Measurements from ENCODE around the gene OSBPL7. TPM values are rescaled to one million over a fixed set of nuclear protein-coding genes. Genes with fewer than 3 reads are reported as not detected.
"Not testable (repeated sequence)": the region's sequence is repeated elsewhere in the genome, so short reads cannot be mapped to it uniquely, and the experiment has no call there.

The OSBPL7 gene
- total RNA-seq, 1 donor from 2014 or later: 5.1 TPM

DNA sequence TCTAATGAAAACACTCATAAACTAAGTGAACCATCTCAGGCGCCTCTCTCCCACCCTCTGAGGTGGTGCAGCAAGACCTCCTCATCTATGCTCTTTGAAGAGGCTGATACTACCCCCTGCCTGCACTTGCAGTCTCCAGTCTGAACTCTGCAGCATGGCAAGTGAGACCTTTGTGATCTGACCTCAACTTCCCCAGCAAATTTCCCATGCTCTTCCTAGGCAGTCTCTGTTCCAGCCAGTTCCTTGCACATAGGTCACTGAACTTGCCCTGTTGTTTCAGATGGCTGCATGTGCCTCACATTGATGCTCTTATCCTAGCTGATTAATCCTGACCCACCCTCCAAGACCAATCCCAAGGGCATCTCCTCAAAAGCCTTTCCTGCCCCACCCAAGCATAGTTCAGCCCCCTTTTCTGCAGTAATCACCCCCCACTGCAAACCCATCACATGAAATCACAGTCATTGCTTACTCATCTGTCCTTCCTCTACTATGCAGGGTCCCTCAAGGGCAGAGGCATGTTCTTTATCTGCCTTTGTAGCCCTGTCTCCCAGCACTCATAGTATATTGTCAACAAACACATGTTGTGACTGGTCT, 46.5 kb downstream of the OSBPL7 start:
- DNase-seq (ENCODE audit: low spot score): no peak

DNA sequence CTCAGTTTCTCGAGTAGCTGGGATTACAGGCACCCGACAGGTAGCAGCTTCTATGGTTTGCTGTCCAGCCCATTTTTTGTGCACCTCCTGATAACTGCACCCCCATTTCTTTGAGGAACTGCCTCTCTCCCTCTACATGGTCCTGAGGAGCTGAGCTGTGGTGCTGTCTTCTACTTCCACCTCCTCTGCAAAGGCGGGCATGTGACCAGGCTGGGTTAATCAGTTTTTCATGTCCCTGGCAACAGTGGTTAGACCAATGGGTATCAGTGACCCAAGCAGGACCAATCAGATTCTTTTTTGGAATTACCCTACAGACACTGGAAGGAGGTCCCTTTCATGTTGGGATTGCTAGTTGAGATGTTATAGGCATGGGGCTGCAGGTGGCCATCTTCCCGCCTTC, 47.3 kb downstream of the OSBPL7 start:
- DNase-seq (ENCODE audit: low spot score): no peak

DNA sequence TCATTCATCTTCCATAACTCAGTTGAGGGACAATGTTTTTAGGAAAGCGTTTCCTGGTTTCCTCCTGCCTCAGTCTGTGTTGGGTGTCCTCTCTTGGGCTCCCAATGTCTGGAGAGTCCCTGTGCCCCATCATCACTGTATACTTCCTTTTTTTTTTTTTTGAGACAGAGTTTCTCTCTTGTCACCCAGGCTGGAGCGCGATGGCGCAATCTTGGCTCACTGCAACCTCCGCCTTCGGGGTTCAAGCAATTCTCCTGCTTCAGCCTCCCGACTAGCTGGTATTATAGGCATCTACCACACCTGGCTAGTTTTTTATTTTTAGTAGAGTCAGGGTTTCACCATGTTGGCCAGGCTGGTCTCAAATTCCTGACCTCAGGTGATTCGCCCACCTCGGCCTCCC, 47.9 kb downstream of the OSBPL7 start:
- not testable (repeated sequence) for DNase-seq (ENCODE audit: low spot score)

DNA sequence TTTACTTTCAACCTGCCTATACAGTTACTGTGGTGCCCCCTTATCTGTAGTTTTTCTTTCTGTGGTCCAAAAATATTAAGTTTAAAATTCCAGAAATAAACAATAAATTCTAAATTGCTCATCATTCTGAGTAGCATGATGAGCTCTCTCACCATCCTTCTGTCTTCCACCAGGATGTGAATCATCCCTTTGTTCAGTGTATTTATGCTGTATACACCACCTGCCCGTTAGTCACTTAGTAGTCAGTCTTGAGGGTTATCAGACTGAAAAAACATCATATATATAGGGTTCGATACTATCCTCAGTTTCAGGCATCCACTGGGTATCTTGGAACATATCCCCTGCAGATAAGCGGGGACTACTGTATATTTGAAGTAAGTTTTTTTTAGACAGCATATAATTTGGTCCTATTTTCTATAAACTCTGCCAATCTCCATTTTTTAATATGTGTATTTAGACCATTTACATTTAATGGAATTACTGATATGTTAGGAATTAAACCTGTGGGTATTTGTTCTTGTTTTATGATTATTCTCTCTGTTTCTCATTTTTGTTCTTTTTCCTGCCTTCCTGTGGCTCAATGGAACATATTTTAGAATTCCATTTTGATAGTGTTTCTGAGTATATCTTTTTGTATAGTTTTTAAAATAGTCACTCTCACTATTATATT, 57.5 kb downstream of the OSBPL7 start:
- DNase-seq (ENCODE audit: low spot score): no peak

DNA sequence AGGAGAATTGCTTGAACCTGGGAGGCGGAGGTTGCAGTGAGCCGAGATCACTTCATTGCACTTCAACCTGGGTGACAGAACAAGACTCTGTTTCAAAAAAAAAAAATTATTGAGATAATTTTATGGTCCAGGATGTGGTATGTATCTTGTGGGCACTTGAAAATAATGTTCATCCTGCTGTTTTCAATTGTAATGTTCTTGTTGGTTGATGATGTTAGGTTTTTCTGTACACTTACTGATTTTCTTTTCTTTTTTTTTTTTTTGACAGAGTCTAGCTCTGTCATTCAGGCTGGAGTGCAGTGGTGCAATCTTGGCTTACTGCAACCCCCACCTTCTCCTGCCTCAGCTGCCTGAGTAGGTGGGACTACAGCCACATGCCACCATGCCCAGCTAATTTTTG, 58.9 kb downstream of the OSBPL7 start:
- DNase-seq (ENCODE audit: low spot score): no peak

DNA sequence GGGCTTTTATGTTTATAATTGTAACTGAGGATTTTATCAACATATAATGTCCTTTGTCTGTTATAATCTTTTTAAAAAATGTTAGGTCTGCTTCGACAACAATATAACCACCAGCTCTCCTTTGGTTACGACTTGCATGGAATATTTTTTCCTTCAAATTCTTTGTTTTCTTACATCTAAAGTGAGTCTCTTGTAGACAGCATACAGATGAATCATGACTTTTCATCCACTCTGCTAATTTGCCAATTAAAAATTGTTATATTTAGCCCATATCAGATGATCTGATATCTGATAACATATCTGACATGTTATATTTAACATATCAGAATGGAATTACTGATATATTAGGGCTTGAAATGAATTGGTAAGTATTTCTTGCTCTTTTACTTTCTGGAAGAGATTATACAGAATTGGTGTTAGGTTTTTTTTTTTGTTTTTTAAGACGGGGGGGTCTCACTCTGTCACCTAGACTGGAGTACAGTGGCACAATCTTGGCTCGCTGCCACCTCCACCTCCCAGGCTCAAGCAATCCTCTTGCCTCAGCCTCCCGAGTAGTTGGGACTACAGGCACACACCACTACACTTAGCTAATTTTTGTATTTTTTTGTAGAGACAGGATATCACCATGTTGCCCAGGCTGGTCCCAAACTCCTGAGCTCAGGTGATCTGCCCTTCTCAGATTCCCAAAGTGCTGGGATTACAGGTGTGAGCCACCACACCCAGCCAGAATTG, 61.0 kb downstream of the OSBPL7 start:
- peak; percentile 74 for DNase-seq (ENCODE audit: low spot score)

DNA sequence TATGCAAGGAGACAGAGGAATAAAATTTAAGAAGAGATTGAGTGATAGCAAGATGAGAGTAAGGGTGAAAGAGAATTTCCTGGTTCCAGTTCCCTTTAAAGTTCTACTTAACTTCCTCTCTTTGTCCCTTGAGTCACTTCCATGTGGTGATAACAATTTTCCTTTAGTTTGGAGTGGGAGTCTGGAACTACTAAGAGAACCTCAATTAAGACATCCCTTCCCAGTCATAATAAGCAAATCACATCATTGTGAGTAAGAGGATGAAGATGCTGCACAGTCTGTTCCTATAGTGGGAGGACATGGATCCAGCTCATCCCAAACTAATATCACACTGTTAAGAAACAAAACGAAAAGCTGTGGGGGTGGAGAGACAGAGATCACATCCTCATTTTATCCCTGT, 64.2 kb downstream of the OSBPL7 start:
- DNase-seq (ENCODE audit: low spot score): no peak

Other genes starting within 250 kb of the OSBPL7 start
- 276 TPM for gene KPNB1, start 171.9 kb downstream of the OSBPL7 start, total RNA-seq
- 21.7 TPM for gene TBKBP1, start 127.6 kb downstream of the OSBPL7 start, total RNA-seq
- 0.35 TPM for gene TBX21, start 88.6 kb downstream of the OSBPL7 start, total RNA-seq
- 33.5 TPM for gene MRPL10, start 9.7 kb upstream of the OSBPL7 start, total RNA-seq
- not detected for gene LRRC46, start 9.9 kb upstream of the OSBPL7 start, total RNA-seq
- 70.6 TPM for gene SCRN2, start 19.5 kb upstream of the OSBPL7 start, total RNA-seq
- 1.9 TPM for gene SP6, start 29.4 kb upstream of the OSBPL7 start, total RNA-seq
- 12.7 TPM for gene SP2, start 74.4 kb upstream of the OSBPL7 start, total RNA-seq
- 28.2 TPM for gene PNPO, start 119.8 kb upstream of the OSBPL7 start, total RNA-seq
- not detected for gene PRR15L, start 136.1 kb upstream of the OSBPL7 start, total RNA-seq
- 105 TPM for gene CDK5RAP3, start 149.3 kb upstream of the OSBPL7 start, total RNA-seq
- 64.4 TPM for gene COPZ2, start 216.0 kb upstream of the OSBPL7 start, total RNA-seq
- gene NFE2L1, start 226.6 kb upstream of the OSBPL7 start, total RNA-seq: 171 TPM

Data from mesenteric fat pad (tissue), 1 donor.